H9 (cell line): ENCODE data around the gene MAJIN. TPM values are rescaled to one million over a fixed set of nuclear protein-coding genes. Genes with fewer than 3 reads are reported as not detected.

Source experiments
- DNase-seq: peaks from one replicate; pipeline ENCODE4 v3.0.0-alpha.2; 2017
- H2AFZ ChIP-seq: one replicate; pipeline ENCODE4 v1.6.1; 2013; ENCODE audit warnings: mild to moderate bottlenecking, low read length, control low read depth, moderate library complexity
- H2AK5ac ChIP-seq: 2 replicates; pipeline ENCODE4 v1.6.1; 2013; ENCODE audit warnings: low read length, control low read depth, mixed read lengths; ENCODE audit not compliant: insufficient read length
- H2BK120ac ChIP-seq: one replicate; pipeline ENCODE4 v1.6.1; 2013; ENCODE audit warnings: low read depth, mild to moderate bottlenecking, low read length, control low read depth, inconsistent platforms; ENCODE audit not compliant: poor library complexity, severe bottlenecking
- H2BK12ac ChIP-seq: 2 replicates; pipeline ENCODE4 v1.6.1; 2013; ENCODE audit warnings: low read length, control low read depth, mixed read lengths, low read depth; ENCODE audit not compliant: insufficient read length
- H2BK15ac ChIP-seq: 2 replicates; pipeline ENCODE4 v1.6.1; 2013; ENCODE audit warnings: low read depth, low read length, control low read depth
- H2BK20ac ChIP-seq: one replicate; pipeline ENCODE4 v1.6.1; 2013; ENCODE audit warnings: low read depth, mild to moderate bottlenecking, low read length, control low read depth, inconsistent platforms; ENCODE audit not compliant: poor library complexity, severe bottlenecking
- H2BK5ac ChIP-seq: 2 replicates; pipeline ENCODE4 v1.6.1; 2013; ENCODE audit warnings: low read length, control low read depth, mixed read lengths; ENCODE audit not compliant: insufficient read length
- H3K14ac ChIP-seq: 2 replicates; pipeline ENCODE4 v1.6.1; 2013; ENCODE audit warnings: low read length, control low read depth; ENCODE audit not compliant: insufficient read depth
- H3K18ac ChIP-seq: 2 replicates; pipeline ENCODE4 v1.6.1; 2013; ENCODE audit warnings: low read depth, mild to moderate bottlenecking, mixed read lengths, low read length, control low read depth; ENCODE audit not compliant: insufficient read length
- H3K23ac ChIP-seq: 2 replicates; pipeline ENCODE4 v1.6.1; 2013; ENCODE audit warnings: low read length, control low read depth, mixed read lengths, low read depth; ENCODE audit not compliant: insufficient read length
- H3K23me2 ChIP-seq: 2 replicates; pipeline ENCODE4 v1.6.1; 2013; ENCODE audit warnings: low read depth, mild to moderate bottlenecking, mixed read lengths, low read length, control low read depth; ENCODE audit not compliant: insufficient read length, poor library complexity, severe bottlenecking
- H3K27ac ChIP-seq: 2 replicates; pipeline ENCODE4 v1.5.1; 2013; ENCODE audit warnings: low read length, control low read depth, mixed read lengths, low read depth; ENCODE audit not compliant: insufficient read length
- H3K27me3 ChIP-seq: 2 replicates; pipeline ENCODE4 v1.6.1; 2013; ENCODE audit warnings: low read length, control low read depth, inconsistent platforms; ENCODE audit not compliant: insufficient read depth
- H3K4ac ChIP-seq: 2 replicates; pipeline ENCODE4 v1.6.1; 2013; ENCODE audit warnings: low read depth, mild to moderate bottlenecking, control low read depth, inconsistent platforms, low read length, moderate library complexity
- H3K4me1 ChIP-seq: 2 replicates; pipeline ENCODE4 v1.6.1; 2013; ENCODE audit warnings: low read length, control low read depth, inconsistent platforms; ENCODE audit not compliant: insufficient read depth
- H3K4me2 ChIP-seq: 2 replicates; pipeline ENCODE4 v1.6.1; 2013; ENCODE audit warnings: low read length, control low read depth, mixed read lengths; ENCODE audit not compliant: insufficient read length, insufficient read depth
- H3K56ac ChIP-seq: 2 replicates; pipeline ENCODE4 v1.6.1; 2013; ENCODE audit warnings: low read depth, mild to moderate bottlenecking, mixed read lengths, low read length, control low read depth; ENCODE audit not compliant: insufficient read length
- H3K79me1 ChIP-seq: 2 replicates; pipeline ENCODE4 v1.6.1; 2013; ENCODE audit warnings: low read depth, mild to moderate bottlenecking, moderate library complexity, low read length, control low read depth, inconsistent platforms; ENCODE audit not compliant: insufficient read depth, poor library complexity, severe bottlenecking
- H3K79me2 ChIP-seq: 2 replicates; pipeline ENCODE4 v1.6.1; 2013; ENCODE audit warnings: low read length, control low read depth, inconsistent platforms; ENCODE audit not compliant: insufficient read depth
- H3K9ac ChIP-seq: 2 replicates; pipeline ENCODE4 v1.6.1; 2013; ENCODE audit warnings: low read length, control low read depth, mixed read lengths; ENCODE audit not compliant: insufficient read length; ENCODE audit errors: extremely low read depth
- H3K9me3 ChIP-seq: one replicate; pipeline ENCODE4 v1.6.1; 2013; ENCODE audit warnings: low read depth, low read length, inconsistent platforms; ENCODE audit not compliant: control insufficient read depth
- H3T11ph ChIP-seq: one replicate; pipeline ENCODE4 v1.6.1; 2013; ENCODE audit warnings: mild to moderate bottlenecking, low read length, control low read depth, inconsistent platforms
- H4K20me1 ChIP-seq: one replicate; pipeline ENCODE4 v1.6.1; 2013; ENCODE audit not compliant: control insufficient read depth, insufficient read length, insufficient read depth
- H4K5ac ChIP-seq: 2 replicates; pipeline ENCODE4 v1.6.1; 2013; ENCODE audit warnings: low read depth, mild to moderate bottlenecking, mixed read lengths, low read length, control low read depth; ENCODE audit not compliant: insufficient read length
- H4K8ac ChIP-seq: replicated peaks from 2 replicates; pipeline ENCODE4 v1.6.1; 2013; ENCODE audit warnings: low read length, control low read depth, mixed read lengths, low read depth; ENCODE audit not compliant: insufficient read length
- H4K91ac ChIP-seq: 2 replicates; pipeline ENCODE4 v1.6.1; 2013; ENCODE audit warnings: low read depth, mild to moderate bottlenecking, moderate library complexity, mixed read lengths, low read length, control low read depth; ENCODE audit not compliant: insufficient read length
- H3K27ac Mint-ChIP-seq, 3 experiments: 2 replicates in 2 of 3; 3 replicates in 1 of 3; pipeline ENCODE4 v1.8.0; 2020 to 2021; ENCODE audit warnings: mixed read lengths in 3 of 3, mild to moderate bottlenecking in 1 of 3, moderate library complexity in 1 of 3
- H3K27me3 Mint-ChIP-seq: 2 replicates; pipeline ENCODE4 v1.8.0; 2021; ENCODE audit warnings: low read depth, mild to moderate bottlenecking, moderate library complexity, mixed read lengths
- H3K36me3 Mint-ChIP-seq, 3 experiments: 2 replicates in 2 of 3; 3 replicates in 1 of 3; pipeline ENCODE4 v1.8.0; 2020 to 2021; ENCODE audit warnings: low read depth in 3 of 3, mixed read lengths in 3 of 3; ENCODE audit not compliant: insufficient read depth in 1 of 3
- H3K4me1 Mint-ChIP-seq, 2 experiments: 2 replicates each; pipeline ENCODE4 v1.8.0; 2020; ENCODE audit warnings: mixed read lengths in 2 of 2
- H3K4me3 Mint-ChIP-seq, 2 experiments: 2 replicates in 1 of 2; 3 replicates in 1 of 2; pipeline ENCODE4 v1.8.0; 2020 to 2021; ENCODE audit warnings: mild to moderate bottlenecking in 2 of 2, mixed read lengths in 2 of 2, moderate library complexity in 1 of 2
- H3K9me3 Mint-ChIP-seq, 2 experiments: 2 replicates in 1 of 2; 3 replicates in 1 of 2; pipeline ENCODE4 v1.8.0; 2020; ENCODE audit warnings: mild to moderate bottlenecking in 2 of 2, mixed read lengths in 2 of 2, moderate library complexity in 1 of 2
- CTCF ChIP-seq: fragments of 200-600 bp; sonication (generic); conservative IDR thresholded peaks from 3 replicates; pipeline ENCODE4 v1.8.0; 2021; ENCODE audit warnings: antibody characterized with exemption, mild to moderate bottlenecking
- WGBS: extraction: QIAGEN DNeasy Blood & Tissue Kit; methylation state at CpG from one replicate; pipeline ENCODE4 v1.1.7; 2013; ENCODE audit warnings: missing lambda C conversion rate, low lambda C conversion rate, mixed read lengths; ENCODE audit not compliant: insufficient read length; ENCODE audit errors: extremely low coverage; 5-methylcytosine and 5-hydroxymethylcytosine counted together
- total RNA-seq: library from RNA; stranded (reverse); gene quantifications from 2 replicates; pipeline ENCODE4 v1.2.1, GENCODE V29; 2021

Gene MAJIN
- total RNA-seq, 1 experiment from 2014 or later, result not detected

DNA sequence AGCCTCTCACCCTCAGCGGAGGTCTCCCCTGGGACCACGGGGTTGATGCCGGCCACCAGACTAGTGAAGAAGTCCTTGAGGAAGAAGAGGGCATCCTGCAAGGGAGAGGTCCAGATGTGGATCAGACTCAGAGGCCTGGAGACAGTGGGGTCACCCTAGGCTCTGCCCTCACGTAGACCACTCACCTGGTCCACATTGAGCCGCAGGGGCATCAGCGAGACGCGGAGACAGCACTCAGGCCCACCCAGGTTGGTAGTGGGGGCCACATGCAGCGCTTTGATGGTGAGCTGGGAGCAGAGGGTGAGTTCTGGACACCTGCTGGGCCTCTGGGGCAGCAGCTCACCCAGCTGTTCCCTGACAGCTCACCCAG lies 73.8 kb downstream of the MAJIN start:
- Mint-ChIP-seq H3K27me3 (no peaks in the 10 kb centered on the region), H3K4me1 (peaks cover 0 to 3% of the 10 kb centered on the region in 2 experiments; a peak in 1 of 4 replicates), H3K27ac (no peak overlapping the region; a peak in 1 of 7 replicates), H3K9me3 (no peaks in the 10 kb centered on the region), H3K36me3 (peaks cover 0 to 30% (median 27%) of the 10 kb centered on the region in 3 experiments; a peak in 6 of 7 replicates), H3K4me3 (no peak overlapping the region)
- Histone ChIP-seq H3T11ph (no peak overlapping the region), H4K5ac (no peak overlapping the region), H4K91ac (no peak overlapping the region), H3K9me3 (no peaks in the 10 kb centered on the region), H3K9ac (no peak overlapping the region), H3K79me2 (no peaks in the 10 kb centered on the region), H3K23ac (no peak overlapping the region), H2AK5ac (no peak overlapping the region), H2BK5ac (no peak overlapping the region), H3K27ac (no peak overlapping the region), H3K4ac (no peak overlapping the region), H3K14ac (no peak overlapping the region), H3K23me2 (no peaks in the 10 kb centered on the region), H2BK15ac (no peak overlapping the region), H3K79me1 (no peaks in the 10 kb centered on the region), H3K56ac (no peak overlapping the region), H2BK120ac (no peak overlapping the region), H3K4me2 (no peak overlapping the region), H3K27me3 (no peaks in the 10 kb centered on the region), H2BK12ac (no peak overlapping the region), H3K18ac (no peak overlapping the region), H4K8ac (no peak overlapping the region), H4K20me1 (peaks cover 4% of the 10 kb centered on the region), H2BK20ac (no peak overlapping the region), H2AFZ (no peak overlapping the region), H3K4me1 (no peaks in the 10 kb centered on the region)
- WGBS, result no CpG with 5 or more reads among the region's 9 CpGs
- no peak for TF ChIP-seq CTCF
- no peak for DNase-seq
